HG02981 (cell line): ENCODE measurements around the gene OR5AU1.

Source experiments
- ATAC-seq: cut with Tn5 transposase; IDR thresholded peaks from one replicate; pipeline ENCODE4 v1.9.1; 2021; ENCODE audit warnings: mild to moderate bottlenecking, moderate library complexity; ENCODE audit not compliant: unreplicated experiment

Gene OR5AU1

GRCh38 chr14:21108791-21109190, 47.1 kb downstream of the OR5AU1 start:
- no peak for ATAC-seq

GRCh38 chr14:21107283-21107800, 48.5 kb downstream of the OR5AU1 start:
- ATAC-seq, result no peak

DNA sequence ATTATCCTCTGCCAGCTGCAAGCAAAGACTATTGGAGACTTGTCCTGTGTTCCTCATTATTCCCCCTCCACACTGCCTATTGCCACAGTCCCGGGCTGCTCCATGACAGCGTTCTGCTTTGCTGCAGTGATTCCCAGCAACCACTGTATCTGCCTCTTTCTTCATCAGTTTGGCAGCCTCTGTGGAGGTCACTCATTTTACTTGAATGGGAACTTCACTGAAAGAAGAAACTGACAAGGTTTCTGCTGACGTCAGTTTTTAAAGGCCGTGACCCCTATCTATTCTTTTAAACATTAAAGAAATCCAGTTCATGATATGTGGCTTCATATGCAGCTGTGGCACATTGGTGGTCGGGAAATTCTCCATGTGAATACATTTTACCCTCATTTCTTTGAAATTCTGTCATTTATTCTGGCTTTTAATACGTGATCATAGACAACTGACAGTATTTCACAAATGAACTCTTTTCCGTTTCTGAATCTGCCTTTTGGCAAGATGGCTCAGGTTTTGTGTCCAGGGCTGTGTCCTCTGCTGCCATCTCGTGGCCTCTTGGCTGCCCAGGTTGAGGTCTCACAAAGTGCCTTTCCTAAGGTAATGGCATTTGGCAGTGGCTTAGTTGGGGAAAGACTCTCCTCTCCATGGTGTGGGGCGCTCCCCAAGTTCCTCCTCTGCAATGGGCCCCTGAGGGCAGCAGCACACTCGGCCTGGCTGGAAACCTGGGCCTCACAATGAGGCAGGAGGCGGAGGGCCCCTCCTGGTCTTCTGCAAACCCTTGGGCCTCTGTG, 49.2 kb downstream of the OR5AU1 start:
- ATAC-seq, result no peak

- no peak for ATAC-seq
These were observed 49.7 kb downstream of the OR5AU1 start for GRCh38 chr14:21106176-21106497.

DNA sequence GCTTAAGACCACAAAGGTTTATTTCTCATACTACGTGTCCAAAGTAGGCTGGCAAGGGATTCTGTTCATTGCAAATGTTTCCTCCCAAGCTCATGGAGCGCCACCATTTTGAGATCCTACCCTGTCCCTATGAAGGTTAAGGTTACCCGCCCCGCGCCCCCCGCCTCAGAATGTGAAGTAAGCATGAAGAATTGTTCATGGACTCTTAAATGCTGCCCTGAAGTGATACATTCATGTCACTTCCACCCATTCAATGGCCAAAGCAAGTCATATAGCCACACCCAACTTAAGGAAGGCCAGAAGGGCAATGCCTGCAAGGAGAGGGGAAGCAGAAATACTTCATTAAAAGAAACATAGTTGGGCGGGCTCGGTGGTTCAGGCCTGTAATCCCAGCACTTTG, 50.8 kb downstream of the OR5AU1 start:
- ATAC-seq, result no peak
